Measurements from ENCODE around the gene RNF182. TPM values are rescaled to one million over a fixed set of nuclear protein-coding genes. Genes with fewer than 3 reads are reported as not detected.
"Not testable (repeated sequence)": the region's sequence is repeated elsewhere in the genome, so short reads cannot be mapped to it uniquely, and the experiment has no call there.

RNF182 gene
- total RNA-seq, 1 experiment from 2014 or later, result 4.7 TPM

GRCh38 chr6:14001329-14002012 is 76.7 kb downstream of the RNF182 start:
- peak; percentile 98 for DNase-seq (ENCODE audit: low read depth)

- DNase-seq (ENCODE audit: low read depth), result peak; percentile 10
Measured at GRCh38 chr6:14002176-14002947, 77.6 kb downstream of the RNF182 start.

GRCh38 chr6:14004258-14004657 is 79.5 kb downstream of the RNF182 start:
- DNase-seq (ENCODE audit: low read depth), result no peak

GRCh38 chr6:14008809-14009208 is 84.1 kb downstream of the RNF182 start:
- DNase-seq (ENCODE audit: low read depth), result no peak

DNA sequence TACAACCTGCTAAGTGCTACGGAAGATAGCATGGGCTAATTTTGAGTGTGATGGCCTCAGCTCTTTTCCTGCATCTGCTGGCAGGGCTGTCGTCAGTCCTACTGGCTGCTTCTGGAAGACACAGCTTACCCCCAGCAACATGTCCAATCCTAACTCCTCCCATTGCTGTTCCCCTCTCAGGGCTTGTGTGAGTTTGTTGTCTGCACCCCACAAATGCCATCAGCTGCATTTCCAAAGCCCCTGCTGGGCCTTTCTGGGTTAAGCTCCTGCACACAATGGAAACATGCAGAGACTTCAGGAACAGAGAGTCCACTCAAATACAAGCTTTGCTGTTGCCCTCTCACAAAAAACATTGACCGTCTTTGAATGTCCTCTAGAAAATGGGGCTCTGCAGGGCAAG is 84.7 kb downstream of the RNF182 start:
- DNase-seq (ENCODE audit: low read depth), result no peak

DNA sequence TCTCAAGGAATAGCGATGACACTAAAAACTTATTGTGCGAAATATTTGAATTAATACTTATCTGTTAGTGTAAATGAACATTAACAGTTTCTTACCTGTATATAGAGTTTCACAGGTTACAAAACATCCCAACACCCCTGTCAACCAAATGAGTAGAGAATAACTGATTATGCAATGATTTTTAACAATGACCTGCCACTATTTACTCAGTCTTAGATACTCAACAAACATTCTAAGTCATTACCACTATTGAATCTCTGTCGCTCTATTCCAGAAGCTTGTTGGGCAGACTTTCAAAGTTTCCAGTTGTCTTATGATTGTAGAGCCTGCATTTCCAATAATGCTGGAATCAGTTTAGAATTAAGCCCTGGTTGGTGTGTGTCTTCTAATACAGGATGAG is 85.5 kb downstream of the RNF182 start:
- no peak for DNase-seq (ENCODE audit: low read depth)

DNA sequence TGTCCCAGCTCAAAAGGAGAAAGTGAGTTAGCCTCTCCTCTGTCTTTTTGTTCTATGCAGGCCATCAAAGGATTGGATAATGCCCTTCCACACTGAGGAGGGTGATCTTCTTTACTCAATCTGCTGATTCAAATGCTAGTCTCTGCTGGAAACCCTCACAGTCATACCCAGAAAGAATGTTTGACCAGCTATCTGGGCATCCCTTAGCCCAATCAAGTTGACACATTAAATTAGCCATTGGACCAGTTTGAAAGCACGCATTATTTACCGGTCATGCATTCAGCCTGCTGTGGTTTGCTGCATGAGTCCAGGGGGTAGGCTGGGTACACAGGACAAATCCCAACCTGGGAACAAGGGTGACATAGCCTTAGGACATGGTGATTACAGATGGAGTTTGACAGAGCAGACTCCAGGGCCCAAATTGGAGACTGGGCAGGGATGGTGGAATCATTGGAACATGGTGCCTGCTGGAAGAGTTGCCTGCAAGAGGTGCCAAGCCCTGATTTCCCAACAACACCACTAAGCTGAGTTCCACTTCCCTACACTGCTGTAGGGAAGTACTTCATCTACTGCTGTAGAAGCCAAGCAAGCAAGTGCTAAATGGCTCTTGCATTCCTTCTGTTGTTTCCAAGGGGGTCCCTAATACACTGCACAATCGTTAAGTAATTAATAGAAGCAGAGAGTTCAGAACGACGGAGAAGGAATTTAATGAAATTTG is 87.7 kb downstream of the RNF182 start:
- no peak for DNase-seq (ENCODE audit: low read depth)

GRCh38 chr6:14015964-14016363 is 91.2 kb downstream of the RNF182 start:
- DNase-seq (ENCODE audit: low read depth), result no peak

DNA sequence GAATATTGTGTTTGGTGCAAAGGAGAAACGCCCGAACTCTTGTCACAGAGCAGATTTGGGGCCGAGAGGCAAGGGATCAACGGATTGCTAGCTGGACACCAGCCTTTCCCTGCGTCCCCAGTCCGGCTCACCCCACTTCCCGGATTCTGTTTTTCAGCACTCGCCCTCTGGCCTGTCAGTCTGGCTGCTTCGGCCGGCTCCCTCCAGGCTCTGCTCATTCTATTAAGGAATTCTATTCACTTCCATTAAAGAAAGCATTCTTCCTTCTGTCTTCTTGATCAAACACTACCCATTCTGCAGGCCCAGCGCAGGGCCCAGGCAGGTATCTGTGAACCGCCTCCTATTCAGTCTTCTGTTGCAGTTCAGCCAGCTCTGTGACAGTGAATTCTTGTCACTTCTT is 91.7 kb downstream of the RNF182 start:
- no peak for DNase-seq (ENCODE audit: low read depth)

- no peak for DNase-seq (ENCODE audit: low read depth)
Measured at GRCh38 chr6:14016935-14017625, 92.3 kb downstream of the RNF182 start.

DNA sequence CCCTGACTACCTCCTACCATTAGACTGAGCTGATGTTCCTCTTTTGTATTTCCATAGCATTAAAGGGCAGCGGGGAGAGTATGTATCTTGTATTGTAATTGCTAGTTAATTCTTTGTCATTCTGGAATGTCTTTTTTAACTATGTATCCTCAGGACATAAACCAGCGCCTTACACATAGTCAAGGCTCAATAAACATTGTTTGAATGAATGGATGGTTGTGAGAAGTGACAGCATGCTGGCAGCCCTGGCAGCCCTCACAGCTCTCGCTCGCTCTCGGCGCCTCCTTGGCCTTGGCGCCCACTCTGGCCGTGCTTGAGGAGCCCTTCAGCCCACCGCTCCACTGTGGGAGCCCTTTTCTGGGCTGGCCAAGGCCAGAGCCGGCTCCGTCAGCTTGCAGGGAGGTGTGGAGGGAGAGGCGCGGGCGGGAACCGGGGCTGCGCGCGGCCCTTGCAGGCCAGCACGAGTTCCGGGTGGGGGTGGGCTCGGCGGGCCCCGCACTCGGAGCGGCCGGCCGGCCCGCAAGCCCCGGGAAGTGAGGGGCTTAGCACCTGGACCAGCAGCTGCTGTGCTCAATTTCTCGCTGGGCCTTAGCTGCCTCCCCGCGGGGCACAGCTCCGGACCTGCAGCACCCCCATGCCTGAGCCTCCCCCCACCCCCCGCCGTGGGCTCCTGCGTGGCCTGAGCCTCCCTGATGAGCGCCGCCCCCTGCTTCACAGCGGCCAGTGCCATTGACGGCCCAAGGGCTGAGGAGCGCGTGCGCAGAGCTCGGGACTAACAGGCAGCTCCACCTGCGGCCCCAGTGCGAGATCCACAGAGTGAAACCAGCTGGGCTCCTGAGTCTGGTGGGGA is 93.1 kb downstream of the RNF182 start:
- no peak for DNase-seq (ENCODE audit: low read depth)

DNA sequence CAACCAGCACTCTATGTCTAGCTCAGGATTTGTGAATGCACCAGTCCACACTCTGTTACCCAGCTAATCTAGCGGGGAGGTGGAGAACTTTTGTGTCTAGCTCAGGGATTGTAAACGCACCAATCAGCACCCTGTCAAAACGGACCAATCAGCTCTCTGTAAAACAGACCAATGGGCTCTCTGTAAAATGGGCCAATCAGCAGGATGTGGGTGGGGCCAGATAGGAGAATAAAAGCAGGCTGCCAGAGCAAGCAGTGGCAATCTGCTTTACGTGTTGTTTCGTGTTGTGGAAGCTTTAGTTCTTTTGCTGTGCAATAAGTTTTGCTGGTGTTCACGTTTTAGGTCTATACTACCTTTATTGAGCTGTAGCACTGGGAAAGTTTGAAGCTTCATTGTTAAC is 93.8 kb downstream of the RNF182 start:
- not testable (repeated sequence) for DNase-seq (ENCODE audit: low read depth)

- no peak for DNase-seq (ENCODE audit: low read depth)
Measured at GRCh38 chr6:14020551-14020950, 95.8 kb downstream of the RNF182 start.

GRCh38 chr6:14021449-14021848 is 96.7 kb downstream of the RNF182 start:
- DNase-seq (ENCODE audit: low read depth), result no peak

DNA sequence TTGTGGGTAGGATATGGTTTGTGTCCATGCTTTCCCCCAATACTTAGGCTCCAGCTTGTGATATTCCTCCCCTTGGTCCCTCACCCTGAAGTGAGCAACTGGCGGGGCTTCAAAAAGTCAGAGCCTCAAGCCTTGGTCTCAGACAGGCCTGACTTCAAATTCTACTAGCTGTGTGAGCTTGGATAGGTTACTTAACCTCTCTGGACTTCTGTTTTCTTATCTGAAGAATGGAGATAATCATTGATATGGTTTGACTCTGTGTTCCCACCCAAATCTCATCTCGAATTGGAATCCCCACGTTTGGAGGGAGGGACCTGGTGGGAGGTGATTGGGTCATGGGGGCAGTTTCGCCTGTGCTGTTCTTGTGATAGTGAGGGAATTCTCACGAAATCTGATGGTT is 97.9 kb downstream of the RNF182 start:
- DNase-seq (ENCODE audit: low read depth), result no peak

DNA sequence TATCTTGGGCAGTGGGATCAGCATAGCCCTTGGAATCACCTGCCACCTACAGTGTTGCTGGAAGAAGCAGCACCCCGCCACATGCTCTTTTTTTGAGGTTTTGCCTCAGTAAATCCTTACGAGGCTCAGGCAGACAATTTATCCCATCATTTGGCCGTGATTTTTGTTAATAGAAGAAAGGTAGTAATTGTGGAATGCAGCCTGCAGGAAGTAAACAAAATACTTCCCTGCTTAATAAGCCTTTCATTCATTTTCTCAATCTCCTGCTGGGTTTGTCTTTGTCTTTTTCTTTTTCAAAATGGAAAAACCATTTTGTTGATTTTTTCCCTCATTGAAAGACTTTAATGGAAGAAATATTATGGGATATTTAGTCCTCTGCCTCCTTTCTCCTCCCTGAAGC is 99.1 kb downstream of the RNF182 start:
- DNase-seq (ENCODE audit: low read depth), result no peak

- no peak for DNase-seq (ENCODE audit: low read depth)
Measured at GRCh38 chr6:14025160-14025559, 100.4 kb downstream of the RNF182 start.

- DNase-seq (ENCODE audit: low read depth), result no peak
Measured at GRCh38 chr6:14026831-14027539, 102.2 kb downstream of the RNF182 start.

DNA sequence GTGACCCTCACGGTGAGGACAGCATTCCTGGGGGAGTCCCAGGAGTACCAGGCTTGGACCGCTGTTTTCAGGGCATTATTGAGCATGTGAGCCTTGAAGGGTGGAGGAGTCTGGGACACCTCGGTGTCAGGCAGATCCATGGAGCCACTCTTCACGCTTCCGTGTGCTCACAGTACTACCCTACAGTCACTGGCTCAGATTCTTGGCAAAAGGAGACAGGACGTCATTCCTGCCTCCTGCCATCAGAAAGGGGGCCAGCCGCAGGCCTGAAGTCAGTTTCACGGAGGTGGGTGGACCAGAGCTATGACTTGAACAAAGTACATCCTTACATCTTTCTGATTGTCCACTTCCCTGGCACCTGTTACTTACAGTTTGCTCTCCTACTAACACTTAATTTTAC is 103.9 kb downstream of the RNF182 start:
- DNase-seq (ENCODE audit: low read depth), result no peak

DNA sequence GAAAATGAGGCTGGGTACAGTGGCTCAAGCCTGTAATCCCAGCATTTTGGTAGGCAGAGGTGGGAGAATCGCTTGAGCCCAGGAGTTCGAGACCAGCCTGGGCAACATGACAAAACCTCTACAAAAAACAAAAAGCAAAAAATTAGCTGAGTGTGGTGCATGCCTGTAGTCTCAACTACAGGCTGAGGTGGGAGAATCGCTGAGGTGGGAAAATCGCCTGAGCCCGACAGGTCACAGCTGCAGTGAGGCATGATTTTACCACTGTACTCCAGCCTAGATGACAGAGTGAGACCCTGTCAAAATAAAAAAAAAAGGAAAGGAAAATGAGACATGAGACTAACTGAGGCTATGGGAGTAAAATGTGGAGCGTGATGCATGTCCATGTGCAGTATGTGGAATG is 104.9 kb downstream of the RNF182 start:
- no peak for DNase-seq (ENCODE audit: low read depth)

Measured in Daoy (cell line).